Pons (tissue), 1 donor: ENCODE results near the gene SLC38A2.

ENCODE experiments used
- DNase-seq: peaks from one replicate; pipeline ENCODE4 v3.0.0-alpha.2; 2016; ENCODE audit warnings: low spot score

SLC38A2 gene

GRCh38 chr12:46391630-46392029 lies 19.1 kb upstream of the SLC38A2 start:
- DNase-seq = no peak

GRCh38 chr12:46390881-46391280 lies 18.3 kb upstream of the SLC38A2 start:
- no peak for DNase-seq

GRCh38 chr12:46390304-46390703 lies 17.7 kb upstream of the SLC38A2 start:
- DNase-seq = no peak

GRCh38 chr12:46389031-46389616 lies 16.6 kb upstream of the SLC38A2 start:
- no peak for DNase-seq

GRCh38 chr12:46388427-46389021 lies 16.0 kb upstream of the SLC38A2 start:
- DNase-seq = no peak

- DNase-seq = no peak
Observed at GRCh38 chr12:46387670-46388069, 15.1 kb upstream of the SLC38A2 start.

GRCh38 chr12:46386877-46387629 lies 14.5 kb upstream of the SLC38A2 start:
- peak; percentile 77 for DNase-seq

GRCh38 chr12:46386360-46386867 lies 13.8 kb upstream of the SLC38A2 start:
- DNase-seq = no peak

- DNase-seq = no peak
Observed at GRCh38 chr12:46385438-46385837, 12.9 kb upstream of the SLC38A2 start.

GRCh38 chr12:46384451-46385309 lies 12.1 kb upstream of the SLC38A2 start:
- DNase-seq = no peak

GRCh38 chr12:46383654-46384450 lies 11.3 kb upstream of the SLC38A2 start:
- DNase-seq = peak; percentile 84

GRCh38 chr12:46382964-46383653 lies 10.5 kb upstream of the SLC38A2 start:
- peak; percentile 96 for DNase-seq

GRCh38 chr12:46382408-46382963 lies 9.9 kb upstream of the SLC38A2 start:
- DNase-seq = no peak

- no peak for DNase-seq
Observed at GRCh38 chr12:46380881-46381280, 8.3 kb upstream of the SLC38A2 start.

- no peak for DNase-seq
Observed at GRCh38 chr12:46380022-46380796, 7.6 kb upstream of the SLC38A2 start.

GRCh38 chr12:46379352-46379751 lies 6.8 kb upstream of the SLC38A2 start:
- no peak for DNase-seq

- no peak for DNase-seq
Observed at GRCh38 chr12:46378530-46378929, 6.0 kb upstream of the SLC38A2 start.

GRCh38 chr12:46377678-46378077 lies 5.1 kb upstream of the SLC38A2 start:
- no peak for DNase-seq

- DNase-seq = no peak
Observed at GRCh38 chr12:46376579-46376978, 4.0 kb upstream of the SLC38A2 start.

GRCh38 chr12:46374711-46375110 lies 2.1 kb upstream of the SLC38A2 start:
- no peak for DNase-seq
